PC-9 (cell line): Measurements from ENCODE around the gene HSPG2.

Source experiments
- CTCF ChIP-seq: fragments of 200-600 bp; sonication (generic); conservative IDR thresholded peaks from 2 replicates; pipeline ENCODE4 v1.6.1; 2017; ENCODE audit warnings: mixed run types, antibody characterized with exemption, mild to moderate bottlenecking, moderate library complexity
- EZH2 ChIP-seq: fragments of 200-600 bp; sonication (generic); IDR thresholded peaks from 2 replicates; pipeline ENCODE4 v1.8.0; 2017; ENCODE audit warnings: antibody characterized with exemption, low read depth

- TF ChIP-seq CTCF (no peak), EZH2 (no peak)
These were observed 98.6 kb downstream of the HSPG2 start for GRCh38 chr1:21838359-21839157.
